Breast epithelium (tissue), 4 donors: ENCODE data around the gene TMEM147. TPM values are rescaled to one million over a fixed set of nuclear protein-coding genes. Genes with fewer than 3 reads are reported as not detected.

Source experiments
- DNase-seq, 2 donors: peaks; one replicate each; pipeline ENCODE4 v3.0.0-alpha.2; 2019; ENCODE audit warnings: low spot score in 2 of 2
- H3K27ac ChIP-seq, 2 donors: fragments of 200-600 bp; sonication (generic) in 1 of 2; one replicate each; pipeline ENCODE4 v1.5.1; 2016 to 2019; ENCODE audit warnings: mild to moderate bottlenecking in 1 of 2
- H3K27me3 ChIP-seq, 2 donors: fragments of 200-600 bp; sonication (generic) in 1 of 2; one replicate each; pipeline versions ENCODE4 v1.5.1 to v1.6.0; 2017 to 2019; ENCODE audit warnings: control low read depth in 1 of 2, mild to moderate bottlenecking in 1 of 2
- H3K36me3 ChIP-seq: fragments of 200-600 bp; one replicate; pipeline ENCODE4 v1.5.1; 2019
- H3K4me1 ChIP-seq, 2 donors: fragments of 200-600 bp; sonication (generic); one replicate each; pipeline ENCODE4 v1.5.1; 2016 to 2019; ENCODE audit warnings: control low read depth in 1 of 2
- H3K4me3 ChIP-seq, 3 donors: fragments of 200-600 bp; sonication (generic); 1 replicate in 2 of 3; 2 replicates in 1 of 3; pipeline ENCODE4 v1.5.1; 2016 to 2019; ENCODE audit warnings: mild to moderate bottlenecking in 3 of 3, moderate library complexity in 2 of 3
- H3K9me3 ChIP-seq, 2 donors: fragments of 200-600 bp; sonication (generic) in 1 of 2; one replicate each; pipeline ENCODE4 v1.5.1; 2016 to 2019; ENCODE audit warnings: control low read depth in 1 of 2
- POLR2A ChIP-seq: fragments of 450-650 bp; IDR thresholded peaks from one replicate; pipeline ENCODE4 v1.6.1; 2016; ENCODE audit warnings: antibody characterized with exemption, mild to moderate bottlenecking, moderate library complexity
- POLR2AphosphoS5 ChIP-seq, 3 donors: sonication (generic); formaldehyde crosslinking; IDR thresholded peaks; one replicate each; pipeline ENCODE4 v1.6.1; 2017; ENCODE audit warnings: antibody characterized with exemption in 3 of 3
- intact Hi-C: fragments of 100-400 bp; cut with DNase I; formaldehyde crosslinking; loops from one replicate; pipeline ENCODE4 v1.15.1; 2023; ENCODE audit warnings: low total_unique reads
- total RNA-seq, 3 donors: library from RNA; depleted of rRNA; stranded (reverse); fragments of >200 nt; gene quantifications; one replicate each; pipeline ENCODE4 v1.1.0, GENCODE V29; 2016
- TF ChIP-seq, protein P1 (sequence below), 3 donors: fragments of 450-650 bp; IDR thresholded peaks; one replicate each; pipeline ENCODE4 v1.5.1; 2016 to 2017; ENCODE audit warnings: antibody characterized with exemption in 3 of 3, mild to moderate bottlenecking in 3 of 3, moderate library complexity in 3 of 3

Gene TMEM147
- total RNA-seq, 3 donors from 2014 or later, result 67.4 to 91.8 (median 91.8) TPM

- intact Hi-C loops, result no loop called here
- no peaks in the 10 kb centered on the region for H3K36me3 ChIP-seq
- H3K9me3 ChIP-seq, result no peaks in the 10 kb centered on the region
- H3K4me3 ChIP-seq, result no peak overlapping the region
- H3K27ac ChIP-seq, result no peak overlapping the region
- TF ChIP-seq POLR2AphosphoS5 (IDR thresholded peaks at IDR 0.05) (no peak), POLR2A (no peak)
- TF ChIP-seq, protein P1, sequence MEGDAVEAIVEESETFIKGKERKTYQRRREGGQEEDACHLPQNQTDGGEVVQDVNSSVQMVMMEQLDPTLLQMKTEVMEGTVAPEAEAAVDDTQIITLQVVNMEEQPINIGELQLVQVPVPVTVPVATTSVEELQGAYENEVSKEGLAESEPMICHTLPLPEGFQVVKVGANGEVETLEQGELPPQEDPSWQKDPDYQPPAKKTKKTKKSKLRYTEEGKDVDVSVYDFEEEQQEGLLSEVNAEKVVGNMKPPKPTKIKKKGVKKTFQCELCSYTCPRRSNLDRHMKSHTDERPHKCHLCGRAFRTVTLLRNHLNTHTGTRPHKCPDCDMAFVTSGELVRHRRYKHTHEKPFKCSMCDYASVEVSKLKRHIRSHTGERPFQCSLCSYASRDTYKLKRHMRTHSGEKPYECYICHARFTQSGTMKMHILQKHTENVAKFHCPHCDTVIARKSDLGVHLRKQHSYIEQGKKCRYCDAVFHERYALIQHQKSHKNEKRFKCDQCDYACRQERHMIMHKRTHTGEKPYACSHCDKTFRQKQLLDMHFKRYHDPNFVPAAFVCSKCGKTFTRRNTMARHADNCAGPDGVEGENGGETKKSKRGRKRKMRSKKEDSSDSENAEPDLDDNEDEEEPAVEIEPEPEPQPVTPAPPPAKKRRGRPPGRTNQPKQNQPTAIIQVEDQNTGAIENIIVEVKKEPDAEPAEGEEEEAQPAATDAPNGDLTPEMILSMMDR (IDR thresholded peaks at IDR 0.05), result no peak
- H3K27me3 ChIP-seq, result peaks cover 3 to 44% of the 10 kb centered on the region in 2 donors
- no peaks in the 10 kb centered on the region for H3K4me1 ChIP-seq
- no peak for DNase-seq
Measured at GRCh38 chr19:35559781-35560180, 14.4 kb downstream of the TMEM147 start.

GRCh38 chr19:35560271-35560670 is 14.8 kb downstream of the TMEM147 start:
- Histone ChIP-seq H3K27me3 (peaks cover 3 to 44% of the 10 kb centered on the region in 2 donors), H3K36me3 (no peaks in the 10 kb centered on the region), H3K9me3 (no peaks in the 10 kb centered on the region), H3K27ac (no peak overlapping the region), H3K4me3 (no peak overlapping the region), H3K4me1 (no peaks in the 10 kb centered on the region)
- DNase-seq, result no peak
- intact Hi-C loops, result no loop called here
- TF ChIP-seq POLR2A (no peak), POLR2AphosphoS5 (IDR thresholded peaks at IDR 0.05) (no peak)
- TF ChIP-seq, protein P1 (IDR thresholded peaks at IDR 0.05), result no peak

DNA sequence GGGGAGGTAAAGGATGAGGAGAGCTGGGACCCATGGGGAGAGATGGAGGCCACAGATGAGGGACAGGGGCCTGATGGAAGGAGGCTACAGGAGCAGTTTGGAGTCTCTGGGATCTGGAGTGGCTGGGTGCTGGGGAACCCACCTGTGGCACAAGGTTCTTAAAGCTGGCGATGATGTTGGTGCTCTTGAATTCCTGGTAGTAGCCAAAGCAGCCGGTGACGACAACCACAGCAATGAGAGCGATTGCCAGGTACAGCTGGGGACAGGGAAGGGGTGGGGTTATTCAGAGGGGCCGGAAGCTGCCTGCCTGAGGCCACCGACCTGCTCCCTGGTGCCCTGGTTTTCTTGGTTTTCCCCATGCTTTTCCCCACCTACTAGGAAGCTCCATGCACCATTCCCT is 15.3 kb downstream of the TMEM147 start:
- Histone ChIP-seq H3K36me3 (no peaks in the 10 kb centered on the region), H3K9me3 (no peaks in the 10 kb centered on the region), H3K4me1 (no peaks in the 10 kb centered on the region), H3K27ac (no peak overlapping the region), H3K4me3 (no peak overlapping the region), H3K27me3 (peaks cover 3 to 44% of the 10 kb centered on the region in 2 donors)
- intact Hi-C loops, result no loop called here
- DNase-seq, result no peak
- TF ChIP-seq POLR2A, result no peak
- TF ChIP-seq, protein P1 (IDR thresholded peaks at IDR 0.05), result no peak
- no peak for TF ChIP-seq POLR2AphosphoS5 (IDR thresholded peaks at IDR 0.05)

GRCh38 chr19:35561436-35561835 is 16.0 kb downstream of the TMEM147 start:
- DNase-seq, result no peak
- H3K4me1 ChIP-seq, result no peaks in the 10 kb centered on the region

DNA sequence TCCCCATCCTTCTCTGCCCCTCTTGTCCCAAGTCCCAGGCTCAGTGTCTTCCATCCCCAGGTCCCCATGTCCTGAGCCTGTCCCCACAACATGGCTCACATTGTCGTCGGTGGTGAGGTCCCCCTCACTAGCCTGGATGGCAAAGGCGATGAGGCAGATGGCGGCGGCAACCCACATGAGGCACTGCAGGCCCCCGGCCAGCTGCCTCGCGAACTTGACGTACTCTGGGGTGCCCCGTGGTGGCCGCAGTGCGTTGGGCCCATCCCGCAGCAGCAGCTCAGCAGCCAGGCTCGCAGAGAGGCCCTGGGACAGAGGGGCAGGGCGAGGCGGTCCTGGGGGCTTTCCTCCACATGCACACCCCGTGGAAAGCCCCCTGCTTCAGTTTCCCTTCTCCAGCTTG is 16.9 kb downstream of the TMEM147 start:
- H3K27me3 ChIP-seq, result peaks cover 3 to 44% of the 10 kb centered on the region in 2 donors
- TF ChIP-seq POLR2AphosphoS5 (IDR thresholded peaks at IDR 0.05), result no peak
- TF ChIP-seq, protein P1 (IDR thresholded peaks at IDR 0.05), result no peak
- no peak for TF ChIP-seq POLR2A
- no peak overlapping the region for H3K4me3 ChIP-seq
- H3K4me1 ChIP-seq, result no peaks in the 10 kb centered on the region
- intact Hi-C loops, result no loop called here
- no peaks in the 10 kb centered on the region for H3K9me3 ChIP-seq
- no peak for DNase-seq
- H3K36me3 ChIP-seq, result no peaks in the 10 kb centered on the region
- H3K27ac ChIP-seq, result no peak overlapping the region

More at GRCh38 chr19:35561436-35561835, 16.0 kb downstream of the TMEM147 start:
- Histone ChIP-seq H3K27me3 (peaks cover 3 to 44% of the 10 kb centered on the region in 2 donors), H3K4me3 (no peak overlapping the region), H3K9me3 (no peaks in the 10 kb centered on the region), H3K27ac (no peak overlapping the region), H3K36me3 (no peaks in the 10 kb centered on the region)
- TF ChIP-seq POLR2A (no peak), POLR2AphosphoS5 (IDR thresholded peaks at IDR 0.05) (no peak)
- TF ChIP-seq, protein P1 (IDR thresholded peaks at IDR 0.05), result no peak
- intact Hi-C loops, result no loop called here
